Measurements from ENCODE around the gene MAP4K2.

Gene MAP4K2

GRCh38 chr11:64786308-64786707 lies 16.7 kb downstream of the MAP4K2 start:
- Histone ChIP-seq H3K36me3 (ENCODE audit: insufficient read depth, low read length) (peaks cover 9% of the 10 kb centered on the region), H3K4me3 (ENCODE audit: low read depth in 1 of 2, low read length in 2 of 2) (no peak overlapping the region), H3K27ac (ENCODE audit: low read depth, low read length) (no peak overlapping the region), H3K9me3 (ENCODE audit: low read length) (no peaks in the 10 kb centered on the region), H3K27me3 (ENCODE audit: control insufficient read depth in 1 of 2, insufficient read depth in 2 of 2, low read length in 2 of 2) (no peaks in the 10 kb centered on the region), H3K9ac (ENCODE audit: low read length) (no peak overlapping the region), H3K4me1 (ENCODE audit: insufficient read depth, low read length) (no peaks in the 10 kb centered on the region)

DNA sequence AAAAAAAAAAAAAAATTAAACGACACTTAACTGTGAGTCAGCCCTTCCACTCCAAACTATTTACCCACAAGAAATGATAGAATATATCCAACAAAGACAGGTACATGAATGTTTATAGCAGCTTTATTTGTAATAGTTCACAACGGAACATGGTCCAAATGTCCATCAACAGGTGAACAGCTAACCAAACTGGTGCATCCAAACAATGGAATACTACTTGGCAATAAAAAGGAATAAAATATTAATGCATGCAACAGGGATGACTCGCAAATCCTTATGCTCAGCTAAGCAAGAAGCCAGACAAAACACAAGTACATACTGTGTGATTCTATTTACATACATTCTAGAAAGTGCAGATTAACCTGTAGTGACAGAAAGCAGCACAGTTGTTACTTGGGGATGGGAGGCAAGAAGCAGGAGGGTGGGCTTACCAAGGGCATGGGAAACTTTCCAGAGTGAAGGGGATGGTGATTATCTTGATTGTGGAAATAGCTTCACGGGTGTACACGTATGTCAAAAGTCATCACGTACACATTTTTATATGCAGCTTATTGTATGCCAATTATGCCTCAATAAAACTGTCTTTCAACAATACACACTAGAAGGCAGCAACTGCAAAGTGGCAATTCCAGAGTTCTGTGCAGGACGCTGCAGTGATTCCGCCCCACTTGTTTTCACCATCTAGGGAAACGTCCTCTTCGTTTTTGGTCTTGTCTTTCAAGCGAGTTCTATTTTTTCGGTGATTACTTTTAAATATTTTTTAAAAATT lies 18.0 kb downstream of the MAP4K2 start:
- Histone ChIP-seq H3K36me3 (ENCODE audit: insufficient read depth, low read length) (peaks cover 9% of the 10 kb centered on the region), H3K27me3 (ENCODE audit: control insufficient read depth in 1 of 2, insufficient read depth in 2 of 2, low read length in 2 of 2) (no peaks in the 10 kb centered on the region), H3K27ac (ENCODE audit: low read depth, low read length) (no peak overlapping the region), H3K9me3 (ENCODE audit: low read length) (no peaks in the 10 kb centered on the region), H3K4me1 (ENCODE audit: insufficient read depth, low read length) (no peaks in the 10 kb centered on the region), H3K9ac (ENCODE audit: low read length) (no peak overlapping the region), H3K4me3 (ENCODE audit: low read depth in 1 of 2, low read length in 2 of 2) (no peak overlapping the region)

DNA sequence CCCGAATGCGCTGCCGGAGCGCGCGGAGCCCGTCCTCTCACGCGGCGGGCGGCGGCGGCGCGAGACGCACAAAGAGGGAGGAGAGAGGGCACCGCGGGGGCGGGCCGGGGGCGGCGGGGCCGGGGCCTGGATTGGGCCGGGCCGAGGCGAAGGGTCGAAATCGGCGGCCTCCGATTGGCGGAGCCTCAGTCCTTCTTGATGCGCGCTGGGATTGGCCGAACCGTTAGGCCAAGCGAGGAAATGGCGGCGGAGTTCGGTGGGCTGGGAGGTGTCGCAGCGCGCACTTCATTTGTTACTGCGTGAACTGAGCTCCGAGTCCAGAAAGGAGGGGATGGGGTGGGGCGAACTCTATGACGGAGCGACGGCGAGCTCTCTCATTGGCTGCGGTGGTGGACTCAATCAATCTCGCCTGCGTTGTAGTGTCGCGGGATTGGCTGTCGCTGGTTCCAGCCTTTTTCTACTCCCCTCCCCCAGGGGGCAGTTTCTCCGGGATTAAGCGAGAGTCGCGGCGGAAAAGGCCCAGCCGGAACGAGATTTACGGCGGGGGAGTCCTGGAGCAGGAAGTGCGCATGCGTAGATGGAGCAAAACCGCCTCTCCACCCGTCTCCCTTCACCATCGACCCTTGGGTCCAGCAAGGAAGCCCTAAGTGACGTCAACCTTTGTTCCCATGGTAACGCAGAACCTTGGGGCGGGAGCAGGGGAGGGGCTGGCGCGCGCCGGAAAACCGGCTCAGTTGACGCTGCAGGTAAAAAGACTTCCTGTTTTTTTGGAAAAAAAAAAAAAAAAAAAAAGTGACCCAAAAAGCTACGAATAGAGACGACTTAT lies 24.3 kb downstream of the MAP4K2 start, which contains the start of gene SF1:
SF1 (minus strand) TSS at position 70 of the 826 bp plus-strand sequence. CDS start 150 bp downstream, outside the sequence.
- Histone ChIP-seq H3K9ac (ENCODE audit: low read length) (peak within 1 kb of the TSS; percentile 59), H3K9me3 (ENCODE audit: low read length) (no peaks in the 10 kb centered on the region), H3K27ac (ENCODE audit: low read depth, low read length) (peak within 1 kb of the TSS; percentile 98), H3K4me1 (ENCODE audit: insufficient read depth, low read length) (peaks cover 26% of the 10 kb centered on the region), H3K36me3 (ENCODE audit: insufficient read depth, low read length) (peaks cover 36% of the 10 kb centered on the region), H3K27me3 (ENCODE audit: control insufficient read depth in 1 of 2, insufficient read depth in 2 of 2, low read length in 2 of 2) (no peaks in the 10 kb centered on the region), H3K4me3 (ENCODE audit: low read depth in 1 of 2, low read length in 2 of 2) (peak within 1 kb of the TSS; percentile 78 to 98)

GRCh38 chr11:64778223-64778472 lies 24.9 kb downstream of the MAP4K2 start:
- Histone ChIP-seq H3K4me3 (ENCODE audit: low read depth in 1 of 2, low read length in 2 of 2) (peak overlapping the region in 1 of 2 donors; percentile 98), H3K27me3 (ENCODE audit: control insufficient read depth in 1 of 2, insufficient read depth in 2 of 2, low read length in 2 of 2) (no peaks in the 10 kb centered on the region), H3K9me3 (ENCODE audit: low read length) (no peaks in the 10 kb centered on the region), H3K4me1 (ENCODE audit: insufficient read depth, low read length) (peaks cover 31% of the 10 kb centered on the region), H3K27ac (ENCODE audit: low read depth, low read length) (peak overlapping the region; percentile 98), H3K9ac (ENCODE audit: low read length) (no peak overlapping the region), H3K36me3 (ENCODE audit: insufficient read depth, low read length) (peaks cover 41% of the 10 kb centered on the region)

GRCh38 chr11:64777449-64778222 lies 25.4 kb downstream of the MAP4K2 start:
- Histone ChIP-seq H3K36me3 (ENCODE audit: insufficient read depth, low read length) (peaks cover 47% of the 10 kb centered on the region), H3K9ac (ENCODE audit: low read length) (peak overlapping the region; percentile 59), H3K27ac (ENCODE audit: low read depth, low read length) (peak overlapping the region; percentile 98), H3K9me3 (ENCODE audit: low read length) (no peaks in the 10 kb centered on the region), H3K4me3 (ENCODE audit: low read depth in 1 of 2, low read length in 2 of 2) (peak overlapping the region; percentile 78 to 98), H3K4me1 (ENCODE audit: insufficient read depth, low read length) (peaks cover 36% of the 10 kb centered on the region), H3K27me3 (ENCODE audit: control insufficient read depth in 1 of 2, insufficient read depth in 2 of 2, low read length in 2 of 2) (no peaks in the 10 kb centered on the region)

DNA sequence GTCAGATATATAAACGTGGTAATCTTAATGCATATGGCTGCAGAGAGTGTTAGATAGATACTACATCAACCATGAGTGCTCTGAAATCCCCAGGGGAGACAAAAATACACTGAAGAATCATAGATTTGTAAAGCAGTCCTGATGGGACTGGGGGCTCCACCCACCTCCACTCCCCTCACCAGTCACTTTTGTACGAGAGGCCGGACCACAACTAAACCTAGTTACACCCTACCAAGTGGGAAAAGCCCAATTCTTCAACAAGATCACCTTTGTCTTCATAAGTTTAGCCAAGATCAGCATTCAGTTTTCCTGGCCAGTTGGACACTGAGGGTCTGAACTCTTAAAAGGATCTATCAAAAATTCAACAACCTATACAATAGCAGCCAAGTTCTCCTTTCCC lies 26.1 kb downstream of the MAP4K2 start:
- H3K27ac ChIP-seq (ENCODE audit: low read depth, low read length) = peak overlapping the region; percentile 74
- no peaks in the 10 kb centered on the region for H3K9me3 ChIP-seq (ENCODE audit: low read length)
- H3K9ac ChIP-seq (ENCODE audit: low read length) = peak overlapping the region; percentile 59
- H3K27me3 ChIP-seq (ENCODE audit: control insufficient read depth in 1 of 2, insufficient read depth in 2 of 2, low read length in 2 of 2) = no peaks in the 10 kb centered on the region
- H3K4me3 ChIP-seq (ENCODE audit: low read depth in 1 of 2, low read length in 2 of 2) = peak overlapping the region; percentile 40 to 78
- H3K36me3 ChIP-seq (ENCODE audit: insufficient read depth, low read length) = peaks cover 54% of the 10 kb centered on the region
- peaks cover 44% of the 10 kb centered on the region for H3K4me1 ChIP-seq (ENCODE audit: insufficient read depth, low read length)

GRCh38 chr11:64776425-64776824 lies 26.6 kb downstream of the MAP4K2 start:
- Histone ChIP-seq H3K4me3 (ENCODE audit: low read depth in 1 of 2, low read length in 2 of 2) (peak overlapping the region in 1 of 2 donors; percentile 78), H3K9ac (ENCODE audit: low read length) (peak overlapping the region; percentile 59), H3K27ac (ENCODE audit: low read depth, low read length) (no peak overlapping the region), H3K4me1 (ENCODE audit: insufficient read depth, low read length) (peaks cover 47% of the 10 kb centered on the region), H3K27me3 (ENCODE audit: control insufficient read depth in 1 of 2, insufficient read depth in 2 of 2, low read length in 2 of 2) (no peaks in the 10 kb centered on the region), H3K9me3 (ENCODE audit: low read length) (no peaks in the 10 kb centered on the region), H3K36me3 (ENCODE audit: insufficient read depth, low read length) (peaks cover 59% of the 10 kb centered on the region)

- peaks cover 47% of the 10 kb centered on the region for H3K4me1 ChIP-seq (ENCODE audit: insufficient read depth, low read length)
- no peaks in the 10 kb centered on the region for H3K9me3 ChIP-seq (ENCODE audit: low read length)
- H3K9ac ChIP-seq (ENCODE audit: low read length) = no peak overlapping the region
- no peak overlapping the region for H3K27ac ChIP-seq (ENCODE audit: low read depth, low read length)
- H3K4me3 ChIP-seq (ENCODE audit: low read depth in 1 of 2, low read length in 2 of 2) = no peak overlapping the region
- H3K36me3 ChIP-seq (ENCODE audit: insufficient read depth, low read length) = peaks cover 81% of the 10 kb centered on the region
- H3K27me3 ChIP-seq (ENCODE audit: control insufficient read depth in 1 of 2, insufficient read depth in 2 of 2, low read length in 2 of 2) = no peaks in the 10 kb centered on the region
Observed at GRCh38 chr11:64774144-64774543, 28.9 kb downstream of the MAP4K2 start.

DNA sequence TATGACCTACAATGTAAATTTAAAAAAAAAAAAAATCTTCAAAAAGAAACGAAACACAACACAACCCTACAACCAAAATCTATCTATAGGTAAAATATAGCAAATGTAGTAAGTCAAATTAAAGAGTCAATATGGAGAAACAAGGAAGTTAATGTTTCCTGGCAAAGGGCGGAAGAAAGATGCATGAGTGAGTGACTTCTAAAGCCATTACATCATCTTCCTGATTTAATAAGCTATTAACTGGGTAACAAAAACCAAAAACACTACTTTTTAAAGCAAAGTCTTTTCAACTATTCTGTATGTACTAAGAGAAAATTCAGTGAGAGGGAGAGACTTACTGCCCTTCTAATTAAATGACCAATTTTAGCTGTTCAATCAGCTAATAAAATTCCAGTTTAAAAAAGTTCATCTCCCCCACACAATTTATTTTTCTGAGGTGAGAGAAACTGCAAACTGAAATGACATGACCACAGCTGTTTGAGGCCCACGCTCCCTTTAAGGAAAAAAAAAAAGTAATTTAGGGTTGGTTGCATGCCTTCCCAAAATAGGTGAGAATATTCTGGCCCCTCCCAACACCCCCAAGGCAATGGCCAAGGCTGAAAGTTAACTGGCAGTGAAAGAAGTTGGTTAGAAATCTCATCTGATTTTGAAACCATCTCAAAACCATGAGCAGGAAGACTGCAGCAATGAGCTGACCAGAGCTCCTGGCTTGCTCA lies 30.6 kb downstream of the MAP4K2 start:
- H3K9ac ChIP-seq (ENCODE audit: low read length) = no peak overlapping the region
- H3K4me3 ChIP-seq (ENCODE audit: low read depth in 1 of 2, low read length in 2 of 2) = no peak overlapping the region
- no peak overlapping the region for H3K27ac ChIP-seq (ENCODE audit: low read depth, low read length)
- H3K4me1 ChIP-seq (ENCODE audit: insufficient read depth, low read length) = peaks cover 52% of the 10 kb centered on the region
- H3K36me3 ChIP-seq (ENCODE audit: insufficient read depth, low read length) = peaks cover 98% of the 10 kb centered on the region
- H3K9me3 ChIP-seq (ENCODE audit: low read length) = no peaks in the 10 kb centered on the region
- no peaks in the 10 kb centered on the region for H3K27me3 ChIP-seq (ENCODE audit: control insufficient read depth in 1 of 2, insufficient read depth in 2 of 2, low read length in 2 of 2)

DNA sequence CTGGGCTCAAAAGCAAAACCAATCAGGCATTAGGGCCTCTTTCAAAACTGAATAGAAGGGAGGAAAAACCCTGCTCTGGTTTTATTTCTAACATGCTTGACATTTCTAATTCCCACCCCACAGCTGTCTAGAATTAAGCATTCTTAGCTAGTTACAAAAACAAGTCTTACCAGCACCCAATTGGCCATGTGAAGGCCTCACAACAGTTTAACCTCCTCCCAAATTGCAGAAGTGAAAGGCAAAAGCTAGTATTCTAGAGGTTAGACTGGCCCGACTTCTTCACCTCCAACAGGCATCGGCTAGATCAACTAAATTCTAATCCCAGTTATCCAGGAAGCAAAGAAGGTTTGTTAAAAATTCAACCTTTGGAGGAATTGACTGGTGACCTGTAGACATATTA lies 31.2 kb downstream of the MAP4K2 start:
- Histone ChIP-seq H3K4me1 (ENCODE audit: insufficient read depth, low read length) (peaks cover 52% of the 10 kb centered on the region), H3K36me3 (ENCODE audit: insufficient read depth, low read length) (peaks cover 98% of the 10 kb centered on the region), H3K9ac (ENCODE audit: low read length) (no peak overlapping the region), H3K27me3 (ENCODE audit: control insufficient read depth in 1 of 2, insufficient read depth in 2 of 2, low read length in 2 of 2) (no peaks in the 10 kb centered on the region), H3K4me3 (ENCODE audit: low read depth in 1 of 2, low read length in 2 of 2) (no peak overlapping the region), H3K27ac (ENCODE audit: low read depth, low read length) (no peak overlapping the region), H3K9me3 (ENCODE audit: low read length) (no peaks in the 10 kb centered on the region)

GRCh38 chr11:64770120-64770519 lies 32.9 kb downstream of the MAP4K2 start:
- H3K9ac ChIP-seq (ENCODE audit: low read length) = no peak overlapping the region
- no peaks in the 10 kb centered on the region for H3K27me3 ChIP-seq (ENCODE audit: control insufficient read depth in 1 of 2, insufficient read depth in 2 of 2, low read length in 2 of 2)
- no peak overlapping the region for H3K4me3 ChIP-seq (ENCODE audit: low read depth in 1 of 2, low read length in 2 of 2)
- peaks cover 37% of the 10 kb centered on the region for H3K4me1 ChIP-seq (ENCODE audit: insufficient read depth, low read length)
- no peak overlapping the region for H3K27ac ChIP-seq (ENCODE audit: low read depth, low read length)
- no peaks in the 10 kb centered on the region for H3K9me3 ChIP-seq (ENCODE audit: low read length)
- H3K36me3 ChIP-seq (ENCODE audit: insufficient read depth, low read length) = peaks cover 89% of the 10 kb centered on the region

Data from muscle layer of colon (tissue), 2 donors.